Lung (tissue), 13 donors: ENCODE results near the gene OR4Q3. TPM values are rescaled to one million over a fixed set of nuclear protein-coding genes. Genes with fewer than 3 reads are reported as not detected.
"Not testable (repeated sequence)": the region's sequence is repeated elsewhere in the genome, so short reads cannot be mapped to it uniquely, and the experiment has no call there.

Source experiments
- ATAC-seq: fragments of 200-7000 bp; cut with Tn5 transposase; one replicate; pipeline ENCODE4 v1.9.1; 2020; ENCODE audit warnings: moderate number of reproducible peaks; ENCODE audit not compliant: insufficient read depth, low FRiP score
- DNase-seq, 3 donors: peaks; one replicate each; pipeline ENCODE4 v3.0.0-alpha.2; 2013 to 2017
- H3K27ac ChIP-seq, 2 donors: one replicate each; pipeline ENCODE4 v1.5.1; 2013; ENCODE audit warnings: mild to moderate bottlenecking in 2 of 2, moderate library complexity in 2 of 2, control low read depth in 1 of 2, inconsistent platforms in 1 of 2, low read depth in 1 of 2, low read length in 1 of 2
- H3K27me3 ChIP-seq, 3 donors: one replicate each; pipeline ENCODE4 v1.5.1; 2013; ENCODE audit warnings: low read length in 2 of 3; ENCODE audit not compliant: control insufficient read depth in 3 of 3, insufficient read depth in 3 of 3
- H3K36me3 ChIP-seq, 4 donors: one replicate each; pipeline ENCODE4 v1.5.1; 2013; ENCODE audit warnings: low read length in 4 of 4, mild to moderate bottlenecking in 1 of 4, moderate library complexity in 1 of 4; ENCODE audit not compliant: control insufficient read depth in 4 of 4, insufficient read depth in 4 of 4
- H3K4me1 ChIP-seq, 5 donors: one replicate each; pipeline ENCODE4 v1.5.1; 2013; ENCODE audit warnings: low read length in 5 of 5, mild to moderate bottlenecking in 2 of 5, moderate library complexity in 1 of 5; ENCODE audit not compliant: control insufficient read depth in 5 of 5, insufficient read depth in 5 of 5
- H3K4me3 ChIP-seq: one replicate; pipeline ENCODE4 v1.5.1; 2013; ENCODE audit warnings: mild to moderate bottlenecking, control low read depth, moderate library complexity
- H3K9ac ChIP-seq, 2 donors: one replicate each; pipeline ENCODE4 v1.5.1; 2013; ENCODE audit warnings: low read length in 2 of 2, control low read depth in 1 of 2; ENCODE audit not compliant: insufficient read depth in 1 of 2
- H3K9me3 ChIP-seq, 4 donors: one replicate each; pipeline ENCODE4 v1.5.1; 2013; ENCODE audit warnings: low read length in 3 of 4, mild to moderate bottlenecking in 1 of 4, moderate library complexity in 1 of 4; ENCODE audit not compliant: control insufficient read depth in 4 of 4, insufficient read depth in 3 of 4
- CTCF ChIP-seq: IDR thresholded peaks from 2 replicates; pipeline ENCODE4 v1.5.1; 2012; ENCODE audit warnings: mild to moderate bottlenecking; ENCODE audit errors: control extremely low read depth, extremely low read depth
- WGBS, 2 donors: extraction: QIAGEN DNeasy Blood & Tissue Kit; methylation state at CpG; one replicate each; pipeline ENCODE4 v1.1.7; 2013; 5-methylcytosine and 5-hydroxymethylcytosine counted together
- polyA plus RNA-seq, 2 donors: library from polyadenylated mRNA; stranded (reverse); fragments of 200-250 nt; gene quantifications; one replicate each; pipeline ENCODE4 v1.2.1, GENCODE V29; 2013
- small RNA-seq: library from RNA; depleted of rRNA; stranded (forward); fragments of <200 nt; gene quantifications from one replicate; pipeline ENCODE3, GENCODE V24; 2014; ENCODE audit warnings: low replicate concordance
- total RNA-seq, 2 donors: library from RNA; depleted of rRNA in 1 of 2; stranded (reverse); fragments of >200 nt in 1 of 2; gene quantifications; one replicate each; pipeline ENCODE4 v1.2.1, GENCODE V29; 2014 to 2021
- donor health status: control.
- donor health status: control.
- donor health status: Bipolar disorder and iron deficiency.
- donor health status: healthy.
- donor health status: DM: yes; HTN: yes; CAD: no.

Gene OR4Q3
- total and polyA plus RNA-seq, 4 donors: not detected

- no peak for TF ChIP-seq CTCF
- no peaks in the 10 kb centered on the region for H3K36me3 ChIP-seq
- no peak overlapping the region for H3K4me3 ChIP-seq
- H3K9me3 ChIP-seq: peaks cover 0 to 20% (median 7%) of the 10 kb centered on the region in 4 donors
- H3K27ac ChIP-seq: no peak overlapping the region
- H3K27me3 ChIP-seq: no peaks in the 10 kb centered on the region
- H3K9ac ChIP-seq: no peak overlapping the region
- no peaks in the 10 kb centered on the region for H3K4me1 ChIP-seq
- no peak for ATAC-seq
- WGBS, 2 donors: 74% methylated on average over 1 of the region's 1 CpG
- no peak for DNase-seq
Measured at GRCh38 chr14:19775587-19775986, 32.2 kb downstream of the OR4Q3 start.

- not testable (repeated sequence) for ATAC-seq, H3K9ac ChIP-seq, H3K4me3 ChIP-seq, DNase-seq, H3K27me3 ChIP-seq, H3K9me3 ChIP-seq, H3K4me1 ChIP-seq, H3K36me3 ChIP-seq, H3K27ac ChIP-seq
- WGBS, 2 donors: 84 to 85% methylated on average over 16 of the region's 16 CpGs
Measured at GRCh38 chr14:19785848-19786247, 42.5 kb downstream of the OR4Q3 start.

- H3K9me3 ChIP-seq, H3K36me3 ChIP-seq, H3K27me3 ChIP-seq, ATAC-seq, H3K27ac ChIP-seq, H3K4me1 ChIP-seq, H3K9ac ChIP-seq, H3K4me3 ChIP-seq, DNase-seq: not testable (repeated sequence)
- 72 to 80% methylated on average over 6 of the region's 6 CpGs for WGBS, 2 donors
Measured at GRCh38 chr14:19787318-19787717, 43.9 kb downstream of the OR4Q3 start.

GRCh38 chr14:19788150-19788549 lies 44.8 kb downstream of the OR4Q3 start:
- H3K27ac ChIP-seq, H3K9ac ChIP-seq, ATAC-seq, H3K9me3 ChIP-seq, DNase-seq, H3K36me3 ChIP-seq, H3K4me1 ChIP-seq, H3K27me3 ChIP-seq, H3K4me3 ChIP-seq: not testable (repeated sequence)
- 63 to 78% methylated on average over 7 of the region's 7 CpGs for WGBS, 2 donors

GRCh38 chr14:19796520-19797108 lies 53.2 kb downstream of the OR4Q3 start:
- 74 to 76% methylated on average over 10 of the region's 10 CpGs for WGBS, 2 donors

More at GRCh38 chr14:19796520-19797108, 53.2 kb downstream of the OR4Q3 start:
- H3K27ac ChIP-seq, H3K4me3 ChIP-seq, H3K9me3 ChIP-seq, DNase-seq, ATAC-seq, H3K36me3 ChIP-seq, H3K9ac ChIP-seq, H3K4me1 ChIP-seq, H3K27me3 ChIP-seq: not testable (repeated sequence)

Small RNA genes lying within 50 kb of the gene (small RNA-seq; reads per million reads assigned to genes)
- not detected for gene AL512310.1

Other genes starting within 250 kb of the OR4Q3 start
- not detected for gene OR11H2, start 29.7 kb upstream of the OR4Q3 start, total RNA-seq
- gene OR11H2, start 29.7 kb upstream of the OR4Q3 start, polyA plus RNA-seq: not detected
- gene OR4M1, start 29.9 kb downstream of the OR4Q3 start, total RNA-seq: not detected
- gene OR4M1, start 29.9 kb downstream of the OR4Q3 start, polyA plus RNA-seq: not detected
- gene OR4N2, start 60.2 kb downstream of the OR4Q3 start, total RNA-seq: not detected
- under 1 TPM in 1 of 2 donors, not detected in 1; 0.02 TPM for gene OR4N2, start 60.2 kb downstream of the OR4Q3 start, polyA plus RNA-seq
- not detected for gene OR4K2, start 131.6 kb downstream of the OR4Q3 start, total RNA-seq
- not detected for gene OR4K2, start 131.6 kb downstream of the OR4Q3 start, polyA plus RNA-seq
- gene OR4K5, start 177.0 kb downstream of the OR4Q3 start, total RNA-seq: not detected
- gene OR4K5, start 177.0 kb downstream of the OR4Q3 start, polyA plus RNA-seq: not detected
- gene OR4K1, start 187.3 kb downstream of the OR4Q3 start, total RNA-seq: not detected
- gene OR4K1, start 187.3 kb downstream of the OR4Q3 start, polyA plus RNA-seq: not detected
- not detected for gene OR4K15, start 232.0 kb downstream of the OR4Q3 start, total RNA-seq
- not detected for gene OR4K15, start 232.0 kb downstream of the OR4Q3 start, polyA plus RNA-seq